Parathyroid adenoma (tissue), 2 donors: ENCODE measurements around the gene BORCS8.
A peak's percentile ranks its signal among the peaks of the same experiment; 100 is the strongest.

Experiments
- H2AFZ ChIP-seq: fragments of 300-600 bp; sonication (generic); one replicate; pipeline ENCODE4 v1.7.0; 2017; ENCODE audit warnings: antibody characterized with exemption, mild to moderate bottlenecking
- H3K27ac ChIP-seq: fragments of 300-600 bp; sonication (generic); one replicate; pipeline ENCODE4 v1.7.0; 2017
- H3K27me3 ChIP-seq: fragments of 300-600 bp; sonication (generic); one replicate; pipeline ENCODE4 v1.7.0; 2017; ENCODE audit warnings: low read length; ENCODE audit not compliant: control insufficient read depth, insufficient read depth
- H3K36me3 ChIP-seq: fragments of 300-600 bp; sonication (generic); one replicate; pipeline ENCODE4 v1.7.0; 2017; ENCODE audit warnings: low read length; ENCODE audit not compliant: control insufficient read depth, insufficient read depth
- H3K4me1 ChIP-seq: fragments of 300-600 bp; sonication (generic); one replicate; pipeline ENCODE4 v1.7.0; 2017; ENCODE audit warnings: control low read depth
- H3K4me2 ChIP-seq: fragments of 300-600 bp; sonication (generic); one replicate; pipeline ENCODE4 v1.7.0; 2017; ENCODE audit warnings: low read length
- H3K4me3 ChIP-seq: fragments of 300-600 bp; sonication (generic); one replicate; pipeline ENCODE4 v1.7.0; 2017; ENCODE audit warnings: low read depth, low read length
- H3K79me2 ChIP-seq: fragments of 300-600 bp; sonication (generic); one replicate; pipeline ENCODE4 v1.7.0; 2017; ENCODE audit warnings: control low read depth
- H3K9ac ChIP-seq: fragments of 300-600 bp; sonication (generic); one replicate; pipeline ENCODE4 v1.7.0; 2017; ENCODE audit warnings: mild to moderate bottlenecking
- H3K9me3 ChIP-seq: fragments of 300-600 bp; sonication (generic); one replicate; pipeline ENCODE4 v1.7.0; 2017; ENCODE audit warnings: low read length; ENCODE audit not compliant: control insufficient read depth
- TF ChIP-seq, protein P1 (sequence below): fragments of 300-600 bp; sonication (generic); IDR thresholded peaks from one replicate; pipeline ENCODE4 v1.7.0; 2017; ENCODE audit warnings: antibody characterized with exemption, mild to moderate bottlenecking
- donor health status: primary hyperparathyroidism.

The BORCS8 gene

DNA sequence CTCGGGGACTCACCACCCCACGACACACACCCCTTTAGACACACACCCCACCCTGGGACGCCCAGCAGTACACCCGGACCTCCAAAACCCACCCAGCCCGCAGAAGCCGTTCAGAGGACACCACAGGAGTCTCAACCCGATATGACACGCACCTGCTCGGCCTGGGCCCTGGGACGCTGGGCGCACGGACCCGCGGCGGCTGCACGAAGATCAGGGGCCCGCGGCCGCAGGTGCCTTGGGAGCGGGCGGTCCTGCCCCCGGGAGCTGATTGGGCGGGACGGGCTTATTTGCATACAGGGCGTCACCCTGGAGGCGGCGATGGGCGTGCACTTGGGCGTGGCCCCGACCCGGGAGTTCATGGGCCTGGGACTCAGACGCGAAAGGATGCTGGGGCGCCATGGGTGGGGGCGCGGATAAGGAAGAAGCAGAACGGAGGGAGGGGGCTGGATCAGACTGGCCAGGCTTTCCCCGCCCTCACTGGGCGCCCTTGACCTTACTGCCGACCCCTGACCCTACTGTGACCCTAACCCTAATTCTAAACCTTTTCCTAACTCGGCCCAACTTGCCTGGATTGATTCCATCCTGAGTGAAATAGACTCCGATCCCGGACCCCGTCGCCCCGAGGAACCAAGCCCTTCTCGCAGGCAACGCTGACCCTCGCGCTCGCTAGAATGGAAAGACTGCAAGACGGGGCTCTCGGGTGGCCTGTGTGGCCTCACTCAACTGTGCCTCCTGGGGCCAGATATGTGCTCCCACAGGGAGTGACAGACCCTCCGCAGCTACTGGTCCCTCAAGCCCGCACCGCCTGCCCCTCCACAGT is 21.7 kb downstream of the BORCS8 start, which contains the start of gene MEF2B:
Gene MEF2B, minus strand, starts transcription at position 211 of the 820 bp plus-strand sequence. CDS start 19,528 bp downstream, outside the sequence.
- H3K9ac ChIP-seq, result no peak within 1 kb of the TSS
- no peak within 1 kb of the TSS for H3K4me3 ChIP-seq
- peak within 1 kb of the TSS; percentile 34 for H3K4me2 ChIP-seq
- H3K36me3 ChIP-seq, result no peaks in the 10 kb centered on the region
- no peaks in the 10 kb centered on the region for H3K9me3 ChIP-seq
- H3K27me3 ChIP-seq, result no peaks in the 10 kb centered on the region
- no peak within 1 kb of the TSS for H3K27ac ChIP-seq
- H2AFZ ChIP-seq, result peak within 1 kb of the TSS; percentile 25
- H3K4me1 ChIP-seq, result peaks cover 2% of the 10 kb centered on the region
- no peaks in the 10 kb centered on the region for H3K79me2 ChIP-seq
- TF ChIP-seq, protein P1, sequence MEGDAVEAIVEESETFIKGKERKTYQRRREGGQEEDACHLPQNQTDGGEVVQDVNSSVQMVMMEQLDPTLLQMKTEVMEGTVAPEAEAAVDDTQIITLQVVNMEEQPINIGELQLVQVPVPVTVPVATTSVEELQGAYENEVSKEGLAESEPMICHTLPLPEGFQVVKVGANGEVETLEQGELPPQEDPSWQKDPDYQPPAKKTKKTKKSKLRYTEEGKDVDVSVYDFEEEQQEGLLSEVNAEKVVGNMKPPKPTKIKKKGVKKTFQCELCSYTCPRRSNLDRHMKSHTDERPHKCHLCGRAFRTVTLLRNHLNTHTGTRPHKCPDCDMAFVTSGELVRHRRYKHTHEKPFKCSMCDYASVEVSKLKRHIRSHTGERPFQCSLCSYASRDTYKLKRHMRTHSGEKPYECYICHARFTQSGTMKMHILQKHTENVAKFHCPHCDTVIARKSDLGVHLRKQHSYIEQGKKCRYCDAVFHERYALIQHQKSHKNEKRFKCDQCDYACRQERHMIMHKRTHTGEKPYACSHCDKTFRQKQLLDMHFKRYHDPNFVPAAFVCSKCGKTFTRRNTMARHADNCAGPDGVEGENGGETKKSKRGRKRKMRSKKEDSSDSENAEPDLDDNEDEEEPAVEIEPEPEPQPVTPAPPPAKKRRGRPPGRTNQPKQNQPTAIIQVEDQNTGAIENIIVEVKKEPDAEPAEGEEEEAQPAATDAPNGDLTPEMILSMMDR, result no peak

DNA sequence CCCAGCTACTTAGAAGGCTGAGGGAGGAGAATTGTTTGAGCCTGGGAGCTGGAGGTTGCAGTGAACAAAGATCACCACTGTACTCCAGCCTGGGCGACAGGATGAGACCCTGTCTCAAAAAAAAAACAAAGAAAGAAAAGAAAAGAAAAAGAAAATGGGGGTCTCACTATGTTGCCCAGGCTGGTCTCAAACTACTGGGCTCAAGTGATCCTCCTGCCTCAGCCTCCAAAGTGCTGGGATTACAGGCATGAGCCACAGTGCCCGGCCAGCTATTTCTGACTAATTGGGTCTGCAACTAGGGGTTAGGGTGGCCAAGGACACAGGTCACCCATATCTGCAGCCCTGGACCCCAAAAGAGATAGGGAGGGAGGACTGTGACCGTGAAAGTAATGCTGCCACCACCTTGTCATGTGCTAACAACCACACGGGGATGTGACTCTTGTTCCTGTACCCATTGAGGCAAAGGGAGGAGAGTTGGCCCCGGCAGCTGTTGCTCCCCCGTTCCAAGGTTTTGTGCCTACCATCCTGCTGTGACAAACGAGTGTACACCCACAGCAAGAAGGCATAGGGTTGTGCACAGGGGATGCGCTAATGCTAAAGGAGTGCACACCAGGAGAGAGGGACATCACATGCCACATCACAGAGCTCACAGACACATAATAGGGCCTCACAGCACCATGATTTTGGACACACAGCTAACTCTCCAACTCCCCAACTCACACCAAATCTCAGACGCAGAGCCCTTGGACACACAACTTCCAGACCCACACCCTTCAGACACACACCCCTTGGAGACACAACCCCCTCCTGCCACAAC is 22.5 kb downstream of the BORCS8 start:
- H3K4me3 ChIP-seq, result no peak overlapping the region
- TF ChIP-seq, protein P1, result no peak
- no peak overlapping the region for H3K9ac ChIP-seq
- H2AFZ ChIP-seq, result no peak overlapping the region
- peaks cover 2% of the 10 kb centered on the region for H3K4me1 ChIP-seq
- no peaks in the 10 kb centered on the region for H3K27me3 ChIP-seq
- H3K36me3 ChIP-seq, result no peaks in the 10 kb centered on the region
- H3K9me3 ChIP-seq, result no peaks in the 10 kb centered on the region
- no peaks in the 10 kb centered on the region for H3K79me2 ChIP-seq
- H3K27ac ChIP-seq, result no peak overlapping the region
- H3K4me2 ChIP-seq, result no peak overlapping the region

DNA sequence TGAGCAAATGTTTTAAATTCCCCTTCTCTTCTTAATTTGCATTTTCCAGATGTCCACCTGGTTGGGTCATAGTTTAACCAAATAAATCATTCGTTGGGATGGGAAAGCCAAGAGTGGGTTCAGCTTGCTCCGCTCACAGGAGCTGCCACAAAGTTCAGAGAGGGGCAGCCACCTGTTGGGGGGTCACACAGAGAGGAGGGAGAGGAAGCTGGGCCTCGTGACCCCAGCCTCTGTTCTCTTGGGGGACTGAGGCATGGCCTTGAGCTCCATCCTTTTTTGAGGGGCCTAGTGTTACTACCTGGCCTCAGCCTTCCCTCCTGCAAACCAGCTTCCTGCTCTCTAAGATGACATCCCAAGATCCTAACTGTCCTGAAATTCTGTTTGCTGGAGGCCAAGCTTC is 24.3 kb downstream of the BORCS8 start:
- Histone ChIP-seq H2AFZ (no peak overlapping the region), H3K27me3 (no peaks in the 10 kb centered on the region), H3K4me2 (no peak overlapping the region), H3K9ac (no peak overlapping the region), H3K4me3 (no peak overlapping the region), H3K79me2 (no peaks in the 10 kb centered on the region), H3K9me3 (no peaks in the 10 kb centered on the region), H3K27ac (no peak overlapping the region), H3K36me3 (no peaks in the 10 kb centered on the region), H3K4me1 (peaks cover 2% of the 10 kb centered on the region)
- TF ChIP-seq, protein P1, result no peak

DNA sequence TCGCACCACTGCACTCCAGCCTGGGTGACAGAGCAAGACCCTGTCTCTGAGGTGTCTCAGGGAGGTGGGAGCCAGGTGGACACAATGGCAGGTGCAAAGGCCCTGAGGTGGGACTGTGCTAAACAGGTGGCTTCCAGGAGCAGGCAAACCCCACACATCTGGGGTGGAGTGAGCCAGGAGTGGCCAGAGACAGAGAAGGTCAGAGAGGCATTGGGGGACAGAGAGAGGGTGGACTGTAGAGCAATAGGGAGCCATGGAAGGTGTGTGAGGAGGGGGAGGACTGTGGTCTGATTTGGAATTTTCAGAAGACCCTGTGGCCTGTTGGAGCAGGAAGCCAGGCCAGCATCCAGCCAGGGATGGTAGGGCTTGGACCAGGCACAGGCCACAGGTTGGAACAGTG is 26.6 kb downstream of the BORCS8 start:
- Histone ChIP-seq H3K27ac (no peak overlapping the region), H3K4me1 (peaks cover 2% of the 10 kb centered on the region), H3K4me3 (no peak overlapping the region), H3K79me2 (no peaks in the 10 kb centered on the region), H3K9me3 (no peaks in the 10 kb centered on the region), H3K4me2 (no peak overlapping the region), H3K9ac (no peak overlapping the region), H2AFZ (no peak overlapping the region), H3K36me3 (no peaks in the 10 kb centered on the region), H3K27me3 (no peaks in the 10 kb centered on the region)
- TF ChIP-seq, protein P1, result no peak
